Measurements from ENCODE around the gene NBR1.

GRCh38 chr17:43170140-43170765 lies 761 bp upstream of the NBR1 start:
- TF ChIP-seq CTCF (IDR thresholded peaks at IDR 0.05) (no peak), EMX1 (CRISPR knock-in tag; IDR thresholded peaks at IDR 0.05) (no peak), GABPB1 (CRISPR knock-in tag; IDR thresholded peaks at IDR 0.05) (no peak), CREB1 (CRISPR knock-in tag; IDR thresholded peaks at IDR 0.05) (no peak), E2F5 (CRISPR knock-in tag; IDR thresholded peaks at IDR 0.05) (no peak), ELF4 (CRISPR knock-in tag; IDR thresholded peaks at IDR 0.05; ENCODE audit: low read depth) (no peak), USF1 (CRISPR knock-in tag; IDR thresholded peaks at IDR 0.05) (no peak), ATF2 (CRISPR knock-in tag; IDR thresholded peaks at IDR 0.05; ENCODE audit: borderline replicate concordance, low read depth) (no peak), ESRRA (CRISPR knock-in tag; IDR thresholded peaks at IDR 0.05; ENCODE audit: borderline replicate concordance) (no peak), ZNF232 (CRISPR knock-in tag; IDR thresholded peaks at IDR 0.05) (no peak), ETV6 (CRISPR knock-in tag; IDR thresholded peaks at IDR 0.05) (no peak), SP1 (CRISPR knock-in tag; conservative IDR thresholded peaks at IDR 0.05) (no peak; the same call in 1 of the 2 replicates), ZNF416 (CRISPR knock-in tag; IDR thresholded peaks at IDR 0.05) (no peak)
